G401.6 (cell line): ENCODE data around the gene AHR.

Source experiments
- FAIRE-seq: peaks from 2 replicates; lab custom pipeline; 2012; peaks lifted over from hg19 to GRCh38; lab: Jason Lieb, UNC

Gene AHR

GRCh38 chr7:17298102-17298839 is at the start of gene AHR:
Gene AHR (plus strand): TSS chr7:17298652. CDS start chr7:17299265, 613 bp downstream.
- no peak for FAIRE-seq

- FAIRE-seq: peak; percentile 54
Observed at GRCh38 chr7:17253885-17254284, 44.6 kb upstream of the AHR start.

DNA sequence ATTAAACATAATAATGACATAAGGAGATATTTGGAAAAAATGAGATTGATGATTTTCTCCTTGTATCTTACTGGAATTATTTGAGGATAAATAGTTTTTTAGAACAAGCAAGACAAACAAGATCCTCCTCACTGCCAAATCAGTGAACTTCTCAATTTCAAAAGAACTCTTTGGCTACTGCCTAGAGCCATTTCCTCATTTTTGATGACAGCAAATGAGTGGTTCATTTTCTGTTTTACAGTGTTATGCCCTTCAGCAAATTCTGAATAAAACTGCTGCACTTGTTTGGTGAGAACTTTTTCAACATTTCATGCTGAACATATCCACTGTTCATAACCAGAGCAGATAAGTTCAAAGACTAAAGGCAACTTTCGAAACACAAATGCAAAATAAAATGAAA is 42.5 kb upstream of the AHR start:
- FAIRE-seq: no peak

- FAIRE-seq: no peak
Observed at GRCh38 chr7:17256375-17256774, 42.1 kb upstream of the AHR start.

GRCh38 chr7:17266565-17266964 is 31.9 kb upstream of the AHR start:
- FAIRE-seq: no peak

- FAIRE-seq: no peak
Observed at GRCh38 chr7:17269341-17270221, 28.9 kb upstream of the AHR start.

DNA sequence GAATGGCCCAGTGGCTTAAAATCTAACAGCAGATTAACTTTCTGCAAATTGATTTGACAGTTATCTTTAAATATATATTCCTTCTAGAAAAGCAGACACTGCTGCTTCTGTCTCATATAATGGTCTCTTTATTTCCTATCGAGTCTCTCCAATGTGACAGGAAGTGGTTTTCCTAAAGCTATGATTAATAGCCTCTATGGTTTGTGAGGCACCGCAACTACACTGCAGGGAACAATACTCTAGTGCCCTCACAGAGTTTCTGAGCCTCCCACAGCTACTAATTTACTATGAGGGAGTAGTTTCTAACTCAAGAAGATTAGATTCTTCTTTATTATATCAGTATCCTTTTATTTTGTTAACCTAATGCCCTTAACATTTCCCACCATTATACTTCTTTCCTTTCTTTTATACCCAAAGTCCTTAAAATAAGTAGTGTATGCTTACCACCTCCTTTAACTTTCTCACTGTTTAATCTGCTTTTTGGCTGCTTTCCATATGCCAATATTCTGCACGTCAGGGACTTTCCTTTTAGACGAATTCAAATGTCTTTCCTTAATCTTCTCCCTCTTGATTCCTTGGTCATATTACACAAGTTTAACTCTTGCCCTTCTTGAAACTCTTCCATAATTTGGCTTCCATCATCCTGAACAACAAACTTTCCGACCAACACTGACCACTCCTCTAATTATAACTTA is 23.8 kb upstream of the AHR start:
- no peak for FAIRE-seq

GRCh38 chr7:17275749-17276671 is 22.4 kb upstream of the AHR start:
- no peak for FAIRE-seq

GRCh38 chr7:17279061-17279460 is 19.4 kb upstream of the AHR start:
- FAIRE-seq: no peak

DNA sequence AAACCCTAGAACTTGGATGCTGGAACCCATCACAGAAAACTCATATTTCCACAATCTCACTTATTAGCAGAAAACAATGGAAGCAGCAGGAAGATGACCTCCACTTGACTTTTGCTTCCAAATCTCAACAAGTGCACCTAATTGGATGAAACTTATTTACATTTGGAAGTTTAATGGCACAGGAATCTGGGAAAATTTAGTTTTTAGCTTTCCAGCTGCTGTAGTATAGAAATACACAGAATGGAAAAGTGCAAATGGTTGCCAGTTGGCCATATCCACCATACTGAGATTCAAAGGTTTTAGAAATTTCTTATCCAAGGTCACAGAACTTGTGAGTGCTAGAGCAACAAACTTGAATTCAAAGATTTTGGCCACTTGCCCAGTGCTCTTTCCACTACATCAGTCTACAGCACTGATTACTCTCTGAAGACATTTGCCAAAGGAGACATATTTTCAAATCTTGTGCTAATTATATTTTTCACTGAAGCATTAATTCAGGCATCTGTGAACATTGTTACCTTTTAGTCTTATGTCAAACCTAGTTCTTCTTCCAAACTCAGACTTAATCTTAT is 9.3 kb upstream of the AHR start:
- no peak for FAIRE-seq

GRCh38 chr7:17292843-17293242 is 5.6 kb upstream of the AHR start:
- FAIRE-seq: no peak

DNA sequence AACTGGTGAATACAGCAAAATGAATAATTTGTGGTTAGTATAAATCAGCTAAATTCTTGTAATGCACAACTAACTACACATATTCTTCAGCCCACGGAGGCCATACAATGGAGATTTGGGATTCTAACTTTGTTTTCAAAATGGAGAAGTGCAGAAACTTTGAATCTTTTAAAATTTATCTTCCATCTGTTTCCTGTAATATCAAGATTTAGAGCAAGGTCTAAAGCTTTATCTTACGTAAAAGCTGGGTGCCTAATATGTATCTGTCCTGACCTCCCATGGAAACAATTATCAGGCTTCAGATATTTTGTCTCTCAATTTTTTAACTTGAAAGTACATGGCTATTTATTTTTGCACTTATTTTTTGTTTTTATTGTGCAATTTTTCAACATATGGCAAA is 5.0 kb upstream of the AHR start:
- no peak for FAIRE-seq

- FAIRE-seq: no peak
Observed at GRCh38 chr7:17297243-17297642, 1.2 kb upstream of the AHR start.

- no peak for FAIRE-seq
Observed at GRCh38 chr7:17298840-17299482, 509 bp downstream of the AHR start.

GRCh38 chr7:17299483-17299991 is 1.1 kb downstream of the AHR start:
- FAIRE-seq: no peak

GRCh38 chr7:17300012-17300411 is 1.6 kb downstream of the AHR start:
- no peak for FAIRE-seq

DNA sequence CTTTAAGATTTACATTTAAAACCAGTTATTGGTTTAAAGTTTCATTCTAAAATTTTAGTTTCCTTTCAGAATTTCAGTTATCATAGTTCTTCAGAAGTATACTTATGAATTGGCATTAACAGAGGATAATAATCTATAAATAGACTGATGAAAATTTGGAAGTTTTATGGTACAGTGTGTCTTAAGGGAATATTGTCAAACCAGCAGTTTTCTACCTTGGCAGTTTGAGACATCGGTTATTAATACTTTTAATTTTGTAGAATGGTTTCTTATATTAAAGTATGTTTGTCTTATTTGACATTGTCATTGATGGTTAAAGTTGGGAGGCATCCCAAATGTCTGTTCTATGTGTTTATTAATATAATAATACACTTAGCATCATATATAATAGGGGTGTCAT is 2.0 kb downstream of the AHR start:
- peak; percentile 47 for FAIRE-seq

GRCh38 chr7:17301471-17302456 is 3.3 kb downstream of the AHR start:
- peak; percentile 95 for FAIRE-seq

GRCh38 chr7:17302575-17303142 is 4.2 kb downstream of the AHR start:
- peak; percentile 70 for FAIRE-seq
